Left renal cortex interstitium (tissue), 4 donors: ENCODE data around the gene H2BK1. TPM values are rescaled to one million over a fixed set of nuclear protein-coding genes. Genes with fewer than 3 reads are reported as not detected.
A peak's percentile ranks its signal among the peaks of the same experiment; 100 is the strongest.

Source experiments
- DNase-seq, 4 donors: peaks; one replicate each; pipeline ENCODE4 v3.0.0-alpha.2; 2013; ENCODE audit warnings: low read depth in 4 of 4, low spot score in 2 of 4, missing footprints in 1 of 4
- polyA plus RNA-seq, 4 donors: library from polyadenylated mRNA; unstranded; fragments of 120-200 nt; gene quantifications; one replicate each; pipeline ENCODE4 v1.2.1, GENCODE V29; 2013; ENCODE audit not compliant: insufficient read length in 4 of 4

Gene H2BK1
- polyA plus RNA-seq, 4 donors = not detected

GRCh38 chr7:151235091-151235787 is 25.0 kb upstream of the H2BK1 start:
- DNase-seq = no peak

- no peak for DNase-seq
Measured at GRCh38 chr7:151233804-151234203, 23.5 kb upstream of the H2BK1 start.

DNA sequence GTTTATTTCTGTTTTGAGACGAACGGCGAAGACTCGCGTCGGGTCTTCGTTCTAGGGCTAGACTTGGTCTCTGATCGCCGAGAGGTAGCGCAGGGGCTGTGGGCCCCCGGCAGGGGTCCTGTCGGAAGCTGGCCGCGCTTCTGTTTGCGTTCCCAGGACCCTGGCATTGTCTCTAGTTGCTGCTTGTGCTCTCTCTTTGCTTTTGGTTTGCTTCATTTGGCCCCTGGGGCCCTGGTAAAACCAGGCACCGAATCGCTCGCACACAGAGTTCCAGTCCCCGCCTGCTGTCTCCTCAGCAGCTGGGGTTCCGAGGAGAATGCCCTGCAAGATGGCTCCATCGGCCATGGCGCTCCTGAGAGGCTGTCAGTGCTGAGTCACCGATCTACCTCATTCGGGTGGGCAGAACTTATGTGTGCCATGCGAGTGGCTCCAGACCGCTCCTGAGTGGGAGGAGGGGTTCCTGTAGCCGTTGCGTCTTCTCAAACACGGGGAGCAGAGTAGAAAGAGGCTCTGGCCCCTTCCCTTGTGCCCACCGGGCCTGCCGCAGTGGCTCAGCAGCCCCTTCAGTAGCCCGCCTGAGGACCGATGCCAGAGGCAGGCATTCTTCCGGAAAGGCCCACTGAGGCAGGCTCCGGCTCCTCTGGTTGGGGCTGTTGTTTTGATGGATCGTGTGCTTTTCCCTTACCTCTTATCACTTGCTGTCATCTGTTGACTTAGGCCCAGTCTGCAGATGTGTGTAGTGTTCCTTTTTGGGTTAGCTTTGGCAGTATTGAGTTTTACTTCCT is 22.8 kb upstream of the H2BK1 start:
- DNase-seq = no peak

- DNase-seq = peak in 1 of 4 donors; percentile 80
Measured at GRCh38 chr7:151232091-151232916, 22.0 kb upstream of the H2BK1 start, which contains the start of gene CHPF2. CHPF2 (plus strand) TSS chr7:151232483; CDS start chr7:151234012, 1,529 bp downstream.

- no peak for DNase-seq
Measured at GRCh38 chr7:151231080-151231479, 20.8 kb upstream of the H2BK1 start.

DNA sequence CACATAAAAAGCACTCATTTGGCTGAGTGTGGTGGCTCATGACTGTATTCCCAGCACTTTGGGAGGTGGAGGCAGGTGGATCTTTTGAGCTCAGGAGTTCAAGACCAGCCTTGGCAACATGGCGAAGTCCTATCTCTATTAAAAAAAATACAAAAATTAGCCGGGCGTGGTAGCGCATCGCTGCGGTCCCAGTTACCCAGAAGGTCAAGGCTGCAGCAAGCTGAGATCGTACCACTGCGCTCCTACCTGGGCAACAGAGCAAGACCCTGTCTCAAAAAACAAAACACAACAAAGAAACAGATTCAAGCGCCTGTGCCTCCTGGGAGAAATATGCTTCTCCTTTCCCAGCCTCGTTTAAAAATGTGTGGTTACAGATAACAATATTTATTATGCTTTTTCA is 19.0 kb upstream of the H2BK1 start:
- no peak for DNase-seq

GRCh38 chr7:151228024-151228866 is 18.0 kb upstream of the H2BK1 start:
- no peak for DNase-seq

- peak; percentile 95 to 99 (median 98) for DNase-seq
Measured at GRCh38 chr7:151226875-151227782, 16.8 kb upstream of the H2BK1 start, which contains the start of gene ABCF2. ABCF2 (minus strand) TSS chr7:151227205; CDS start chr7:151226458, 747 bp downstream.

- DNase-seq = no peak
Measured at GRCh38 chr7:151226560-151226874, 16.2 kb upstream of the H2BK1 start.

- no peak for DNase-seq
Measured at GRCh38 chr7:151225948-151226510, 15.7 kb upstream of the H2BK1 start.

- no peak for DNase-seq
Measured at GRCh38 chr7:151223728-151224127, 13.4 kb upstream of the H2BK1 start.

GRCh38 chr7:151218170-151218569 is 7.9 kb upstream of the H2BK1 start:
- no peak for DNase-seq

- no peak for DNase-seq
Measured at GRCh38 chr7:151215396-151215795, 5.1 kb upstream of the H2BK1 start.

DNA sequence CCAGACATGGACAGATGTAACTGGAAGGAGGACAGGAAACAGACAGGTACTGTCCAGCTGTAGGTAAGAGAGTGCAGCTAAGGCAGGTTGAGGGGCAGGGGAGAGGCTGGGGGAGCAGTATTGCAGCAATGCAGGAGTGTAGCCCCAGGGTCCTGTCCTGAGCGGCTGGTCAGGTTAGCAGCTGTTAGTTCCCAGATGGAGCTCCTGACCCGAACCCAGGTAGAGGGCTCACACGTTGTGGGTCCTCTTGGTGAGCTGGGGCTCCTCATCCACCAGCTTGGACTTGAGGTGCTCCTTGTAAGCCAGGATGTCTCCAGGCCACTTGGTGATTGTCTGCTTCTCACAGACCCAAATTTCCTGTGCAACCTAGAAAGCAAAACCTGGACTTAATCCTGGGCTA is 3.5 kb upstream of the H2BK1 start:
- no peak for DNase-seq

GRCh38 chr7:151212626-151213025 is 2.3 kb upstream of the H2BK1 start:
- no peak for DNase-seq

DNA sequence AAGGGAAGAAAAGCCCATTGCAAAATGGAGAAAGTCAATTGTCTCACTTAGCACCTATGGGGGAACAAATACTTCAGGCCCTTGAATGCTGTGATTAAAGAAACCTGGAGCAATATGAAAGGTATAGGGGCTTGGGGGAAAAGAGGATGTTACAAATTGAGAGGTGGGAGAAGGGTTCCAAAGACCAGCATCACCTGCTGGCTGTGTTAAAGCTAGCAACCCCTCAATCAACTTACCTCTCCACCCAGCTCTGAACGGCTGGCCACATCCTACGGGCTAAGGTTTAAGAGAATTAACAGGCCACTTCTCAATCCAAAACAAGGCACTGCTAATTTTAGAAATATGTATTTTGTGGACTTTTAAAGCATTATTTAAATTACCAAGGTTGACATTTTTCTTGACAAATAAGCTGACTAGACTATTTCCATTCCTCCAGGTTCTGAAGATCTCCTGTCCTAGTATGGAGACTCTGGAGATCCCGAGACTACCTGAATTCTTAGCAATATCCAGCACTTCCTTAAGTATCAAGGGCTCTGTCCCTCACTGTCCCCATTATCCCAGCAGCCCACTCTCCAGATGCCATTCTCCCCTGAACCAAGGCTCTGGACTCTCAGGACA is 976 bp upstream of the H2BK1 start:
- DNase-seq = no peak

DNA sequence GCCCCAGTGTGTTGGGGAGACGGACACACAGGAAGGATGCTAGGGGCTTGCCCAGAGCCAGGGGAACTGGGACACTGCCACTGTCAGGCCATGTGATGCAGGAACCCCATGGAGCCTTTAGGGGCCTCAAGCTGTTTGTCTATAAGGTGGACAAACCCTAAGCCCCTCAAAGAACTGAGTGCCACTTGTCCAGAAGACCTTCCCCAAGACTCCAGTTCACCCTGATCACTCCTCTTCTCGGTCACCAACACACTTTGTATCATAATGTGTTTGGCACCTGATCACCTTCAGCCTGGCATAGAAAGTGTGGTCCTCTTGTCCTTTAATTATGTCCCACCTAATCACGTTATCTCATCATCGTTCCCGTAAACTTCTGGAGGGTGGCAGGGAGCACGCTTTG is 700 bp downstream of the H2BK1 start:
- DNase-seq = no peak

DNA sequence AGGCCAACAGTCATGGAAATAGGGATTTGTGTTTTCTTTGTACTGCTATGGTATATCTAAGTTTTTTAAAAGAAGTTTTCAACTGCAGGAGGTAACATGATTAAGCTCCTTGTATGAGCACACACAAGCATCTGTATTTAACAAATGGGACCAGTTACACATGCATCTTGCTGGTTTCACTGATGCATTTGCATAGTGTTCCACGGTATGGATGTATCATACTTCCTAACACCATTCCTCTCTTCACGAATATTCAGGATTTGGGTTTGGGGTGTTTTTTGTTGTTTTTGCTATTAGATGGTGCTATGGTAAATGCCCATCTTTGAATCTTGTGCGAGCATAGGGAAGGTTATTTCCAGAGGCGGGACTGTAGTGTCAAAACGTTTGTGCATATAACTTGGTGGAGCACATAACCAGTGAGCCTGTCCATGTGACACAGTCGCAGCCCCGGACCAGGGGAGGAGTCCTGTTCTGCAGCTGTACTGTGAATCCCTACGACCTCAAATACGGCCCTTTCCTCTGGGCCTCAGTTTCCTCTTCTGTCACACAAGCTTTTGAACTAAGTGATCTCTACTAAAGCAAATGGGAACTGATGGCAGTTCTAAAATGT is 1.9 kb downstream of the H2BK1 start:
- DNase-seq = no peak
